Stimulated activated CD4-positive, alpha-beta T cell treated with anti-CD3 and anti-CD28 coated beads, Interleukin-2, amount 100 ng/mL, for 4 hours (primary cell): Measurements from ENCODE around the gene CDKN2AIPNL.

ENCODE experiments used
- DNase-seq: peaks from one replicate; pipeline ENCODE4 v3.0.0-alpha.2; 2020; ENCODE audit warnings: low read depth

Gene CDKN2AIPNL, protein sequence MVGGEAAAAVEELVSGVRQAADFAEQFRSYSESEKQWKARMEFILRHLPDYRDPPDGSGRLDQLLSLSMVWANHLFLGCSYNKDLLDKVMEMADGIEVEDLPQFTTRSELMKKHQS

DNA sequence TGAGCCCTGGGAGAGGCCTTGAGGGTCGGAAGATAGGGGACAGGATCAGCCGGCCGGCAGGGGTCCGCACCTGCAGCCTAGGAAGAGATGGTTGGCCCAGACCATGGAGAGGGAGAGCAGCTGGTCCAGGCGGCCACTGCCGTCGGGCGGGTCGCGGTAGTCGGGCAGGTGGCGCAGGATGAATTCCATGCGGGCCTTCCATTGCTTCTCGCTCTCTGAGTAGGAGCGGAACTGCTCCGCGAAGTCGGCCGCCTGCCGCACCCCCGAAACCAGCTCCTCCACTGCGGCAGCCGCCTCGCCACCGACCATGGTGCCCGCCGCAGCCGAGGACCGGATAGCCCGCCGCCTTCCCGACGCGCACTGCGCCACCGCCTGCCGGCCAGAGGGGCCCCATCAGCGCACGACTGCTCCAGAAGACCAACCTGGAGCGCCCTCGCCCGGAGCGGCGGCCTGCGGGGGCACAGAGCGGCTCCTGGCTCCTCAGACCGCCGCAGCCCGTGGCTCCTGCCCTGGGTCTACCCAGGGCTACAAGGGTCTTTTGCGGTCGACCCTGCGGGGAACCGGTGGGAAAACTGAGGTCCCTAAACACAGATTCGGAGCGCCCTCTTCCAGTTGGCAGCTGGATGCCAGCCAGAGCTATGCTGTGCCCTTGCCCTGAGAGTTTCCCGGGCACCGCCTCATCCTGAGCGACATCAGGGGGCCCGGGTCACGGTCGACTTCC, at the start of gene CDKN2AIPNL:
TSS of gene CDKN2AIPNL (minus strand) at position 336 of the 721 bp plus-strand sequence. CDS start at position 309, 27 bp downstream.
- peak; percentile 83 for DNase-seq

DNA sequence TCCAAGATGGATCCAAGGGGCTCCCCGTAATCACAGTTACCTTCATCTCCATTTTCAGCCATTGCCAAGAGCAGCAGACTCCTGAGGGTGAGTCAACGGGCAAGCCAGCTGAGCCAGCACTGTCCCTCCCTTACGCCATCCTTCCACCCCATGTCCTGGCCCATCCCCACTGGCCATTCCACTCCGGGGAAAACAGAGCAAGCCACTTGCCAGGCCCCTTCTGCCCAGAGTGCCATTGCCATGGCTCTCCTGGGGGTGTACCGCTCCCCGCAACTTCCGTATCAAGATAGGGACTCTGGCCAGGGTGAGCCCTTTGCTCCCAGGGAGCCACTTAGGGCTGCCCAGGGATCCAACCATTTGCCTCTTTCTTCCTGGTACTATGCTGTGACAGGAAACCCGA, 48.9 kb upstream of the CDKN2AIPNL start:
- DNase-seq: no peak

DNA sequence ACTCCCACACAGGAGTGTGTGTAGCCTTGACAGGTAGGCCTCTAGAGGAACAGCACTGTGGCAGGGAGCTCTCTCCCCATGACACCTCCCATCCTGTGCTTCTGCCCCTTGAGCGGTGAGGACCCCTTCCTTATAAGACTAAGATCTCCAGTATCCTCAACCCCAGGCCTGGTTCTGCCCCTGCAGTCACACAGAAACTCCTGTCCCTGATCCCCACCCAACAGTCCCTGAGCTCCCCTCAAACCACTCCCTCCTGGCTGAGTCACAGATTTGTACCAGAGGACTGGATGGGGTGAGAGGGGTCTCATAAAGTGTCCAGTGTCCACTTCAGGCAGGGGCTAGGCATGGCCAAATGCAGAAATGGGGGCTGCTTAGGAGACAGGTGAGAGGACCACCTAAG, 47.8 kb upstream of the CDKN2AIPNL start:
- DNase-seq: no peak

DNA sequence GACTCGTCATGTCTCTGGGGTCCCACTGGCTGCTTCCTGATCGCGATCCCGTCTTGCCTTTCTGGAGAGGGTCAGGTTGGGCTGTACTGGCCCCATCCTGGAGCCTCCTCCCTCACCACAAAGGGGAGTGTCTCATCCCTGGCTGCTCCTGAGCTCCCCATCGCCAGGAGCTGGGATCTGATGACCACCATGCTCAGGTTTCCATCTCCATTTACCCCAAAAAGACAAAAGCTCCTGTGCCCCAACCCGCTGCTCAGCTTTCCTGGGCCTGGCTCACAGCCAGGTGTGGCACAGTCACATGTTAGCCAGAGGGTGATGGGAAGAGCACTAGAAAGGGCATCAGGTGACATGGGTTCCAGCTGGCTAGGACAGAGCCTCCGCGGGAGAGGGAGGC, 47.3 kb upstream of the CDKN2AIPNL start:
- DNase-seq: no peak

DNA sequence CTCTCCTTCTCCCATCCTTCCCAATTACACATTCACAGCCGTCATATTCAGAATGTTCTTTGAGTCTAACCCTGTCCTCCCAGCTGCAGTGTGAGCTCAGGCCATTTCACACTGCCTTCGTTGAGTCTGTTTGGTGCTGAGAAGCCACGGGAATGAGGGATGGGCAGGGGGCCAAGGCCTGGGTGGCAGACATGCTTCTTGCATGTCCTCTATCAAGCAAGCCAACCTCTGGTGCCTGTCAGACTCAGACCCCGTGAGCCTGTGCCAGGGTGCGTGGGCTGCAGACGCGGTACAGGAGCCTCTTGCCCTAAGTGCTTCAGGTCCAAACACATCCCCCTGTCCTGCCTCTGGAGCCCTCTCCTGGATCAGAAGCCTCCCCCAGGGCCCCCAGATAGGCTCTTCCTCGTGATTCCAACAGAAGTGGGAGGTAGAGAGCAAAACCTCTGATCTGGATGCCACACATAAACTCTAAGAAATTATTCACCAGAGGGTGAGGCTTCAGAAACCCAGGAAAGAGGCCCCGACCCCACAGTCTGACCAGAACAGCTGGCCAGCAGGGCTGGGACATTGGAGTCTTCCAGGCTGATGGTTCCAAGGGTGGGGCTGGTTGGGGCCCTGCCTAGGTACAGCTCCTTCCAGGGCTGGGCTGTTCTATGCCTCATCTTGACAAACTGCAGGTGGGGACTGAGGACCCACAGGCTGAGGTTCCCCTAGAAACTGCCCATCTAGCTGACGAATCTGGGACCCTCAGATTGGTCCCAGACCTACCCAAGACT, 46.7 kb upstream of the CDKN2AIPNL start:
- DNase-seq: no peak

DNA sequence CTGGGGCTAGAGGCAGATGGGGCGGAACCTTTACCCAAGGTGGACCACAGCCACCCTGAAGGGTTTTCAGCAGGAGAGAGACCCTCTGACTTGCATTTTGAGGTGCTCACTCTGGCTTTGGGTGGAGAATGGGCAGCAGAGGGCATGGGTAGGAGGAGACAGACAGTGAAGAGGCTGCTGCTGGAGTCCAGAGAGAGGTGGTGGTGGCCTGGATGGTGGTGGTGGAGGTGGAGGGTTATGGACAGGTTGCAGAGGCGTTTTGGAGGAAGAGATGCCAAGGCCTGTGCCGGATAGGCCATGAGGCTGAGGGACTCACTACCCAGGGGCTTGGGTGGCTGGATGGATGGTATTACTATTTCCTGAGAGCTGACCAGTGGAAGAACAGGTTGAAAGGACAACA, 46.1 kb upstream of the CDKN2AIPNL start:
- no peak for DNase-seq

DNA sequence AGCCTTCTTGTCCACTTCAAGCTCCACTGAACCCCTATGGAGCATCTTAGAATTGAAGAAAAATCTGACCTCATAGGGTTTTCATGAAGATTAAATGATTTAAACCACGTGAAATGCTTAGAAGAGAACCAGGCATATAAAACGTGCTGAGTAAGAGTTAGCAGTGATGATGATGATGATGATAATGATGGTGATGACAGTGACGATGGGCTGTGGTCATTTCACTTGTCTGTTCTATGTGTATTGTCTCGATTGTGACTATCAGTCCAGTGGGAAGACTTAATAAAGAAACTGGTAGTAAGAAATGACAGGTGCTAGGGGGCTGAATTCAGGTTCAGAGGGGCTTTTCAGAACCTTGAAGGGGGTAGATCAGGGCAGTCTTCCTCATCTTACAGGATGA, 45.1 kb upstream of the CDKN2AIPNL start:
- DNase-seq: no peak

DNA sequence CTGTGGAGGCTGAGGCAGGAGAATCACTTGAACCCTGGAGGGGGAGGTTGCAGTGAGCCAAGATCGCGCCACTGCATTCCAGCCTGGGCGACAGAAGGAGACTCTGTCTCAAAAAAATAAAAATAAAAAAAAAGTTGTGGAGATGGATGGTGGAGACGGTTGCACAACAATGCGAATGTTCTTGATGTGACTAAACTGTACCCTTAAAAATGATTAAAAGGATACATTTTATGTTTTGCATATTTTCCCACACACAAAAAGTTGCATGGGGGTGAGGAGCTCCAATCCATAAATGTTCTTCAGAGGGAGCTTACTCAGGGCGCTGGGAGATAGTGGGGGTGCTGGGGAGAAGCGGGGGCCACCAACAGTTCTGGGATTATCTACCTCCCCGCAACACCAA, 43.8 kb upstream of the CDKN2AIPNL start:
- DNase-seq: no peak

DNA sequence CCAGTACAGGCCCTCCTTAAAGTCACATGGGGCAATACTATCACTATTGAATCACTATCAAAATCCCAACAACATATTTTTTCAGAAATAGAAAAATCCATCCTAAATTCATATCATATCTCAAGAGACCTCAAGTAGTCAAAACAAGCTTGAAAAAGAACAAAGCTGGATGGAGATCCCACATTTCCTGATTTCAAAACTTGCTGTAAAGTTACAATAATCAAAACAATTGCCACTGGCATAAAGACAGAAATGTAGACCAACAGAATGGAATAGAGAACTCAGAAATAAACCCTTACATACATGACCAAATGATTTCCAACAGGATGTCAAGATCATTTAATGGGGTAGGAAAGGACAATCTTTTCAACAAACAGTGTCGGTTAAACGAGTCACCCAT, 41.3 kb upstream of the CDKN2AIPNL start:
- DNase-seq: no peak

DNA sequence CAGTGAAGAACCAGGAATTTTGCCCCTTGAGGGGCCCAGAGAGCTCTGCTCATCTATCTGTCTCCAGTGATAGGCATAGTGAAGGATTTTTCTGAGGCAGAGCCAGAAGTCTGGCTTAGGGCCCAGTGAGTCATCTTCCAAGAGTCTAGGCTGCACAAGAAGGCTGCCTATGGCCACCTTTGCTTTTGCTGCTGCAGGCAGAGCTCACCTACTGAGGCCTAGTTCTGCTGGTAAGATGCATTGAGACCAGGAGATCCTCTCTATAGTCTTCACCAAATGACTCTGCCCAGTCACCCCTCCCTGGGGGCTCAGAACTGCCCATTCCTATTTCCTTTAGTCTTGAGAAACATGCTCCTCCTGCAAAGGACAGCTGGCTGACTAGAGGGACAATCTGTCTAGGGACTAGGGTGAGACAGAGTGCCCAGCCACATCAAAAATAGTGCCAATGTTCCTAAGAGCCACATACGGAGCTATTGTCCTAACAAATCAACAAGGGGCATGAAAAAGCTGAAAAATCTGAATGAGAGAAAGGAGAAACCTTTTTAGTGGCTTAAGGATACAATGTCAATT, 40.3 kb upstream of the CDKN2AIPNL start:
- DNase-seq: no peak

DNA sequence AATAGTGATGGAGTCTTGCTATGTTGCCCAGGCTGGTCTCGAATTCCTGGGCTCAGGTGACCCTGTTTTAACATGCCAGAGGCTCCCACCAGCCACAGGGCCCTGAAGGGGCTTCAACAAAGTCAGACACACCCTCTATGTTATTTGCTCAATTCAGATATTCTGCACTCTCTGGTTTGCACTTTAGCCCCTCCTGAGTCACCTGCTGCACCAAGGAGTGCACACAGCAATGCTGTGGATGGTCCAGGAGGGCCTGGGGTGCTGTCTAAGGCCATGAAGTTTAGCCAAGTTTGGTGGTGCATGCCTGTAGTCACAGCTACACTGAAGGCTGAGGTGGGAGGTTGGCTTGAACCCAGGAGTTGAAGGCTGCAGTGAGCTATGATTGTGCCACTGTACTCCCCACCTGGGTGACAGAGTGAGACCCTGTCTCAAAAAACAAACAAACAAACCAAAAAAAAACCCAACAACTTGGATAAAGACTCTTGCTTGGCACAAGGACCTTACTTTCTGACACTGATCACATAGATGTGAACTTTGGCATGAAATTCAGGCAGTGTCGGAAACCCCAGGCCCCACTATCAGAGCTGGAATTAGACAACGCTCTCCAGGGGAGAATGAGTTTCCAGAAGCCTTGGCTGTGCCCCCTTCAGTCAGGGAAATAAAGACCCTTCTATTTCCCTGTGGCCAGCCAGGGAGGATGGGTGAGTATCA, 39.7 kb upstream of the CDKN2AIPNL start:
- DNase-seq: no peak

DNA sequence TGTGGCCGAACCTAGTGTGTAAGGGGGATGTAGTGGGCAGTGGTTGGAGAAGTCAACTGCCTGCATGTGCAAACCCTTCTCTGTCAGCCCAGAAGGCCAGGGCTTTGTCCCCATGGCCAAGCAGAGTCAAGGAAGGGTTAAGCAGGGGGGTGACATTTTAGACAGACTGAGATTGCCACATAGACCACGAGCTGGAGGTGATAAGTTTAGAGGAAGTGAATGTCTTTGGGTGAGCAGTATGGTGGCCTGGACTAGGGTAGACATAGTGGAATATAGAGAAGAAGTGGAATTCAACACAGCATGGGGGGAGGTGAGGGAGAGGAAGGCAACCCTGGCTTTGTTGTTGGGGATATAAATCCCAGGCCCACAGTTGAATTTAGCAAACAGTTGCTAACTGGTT, 38.7 kb upstream of the CDKN2AIPNL start:
- no peak for DNase-seq

DNA sequence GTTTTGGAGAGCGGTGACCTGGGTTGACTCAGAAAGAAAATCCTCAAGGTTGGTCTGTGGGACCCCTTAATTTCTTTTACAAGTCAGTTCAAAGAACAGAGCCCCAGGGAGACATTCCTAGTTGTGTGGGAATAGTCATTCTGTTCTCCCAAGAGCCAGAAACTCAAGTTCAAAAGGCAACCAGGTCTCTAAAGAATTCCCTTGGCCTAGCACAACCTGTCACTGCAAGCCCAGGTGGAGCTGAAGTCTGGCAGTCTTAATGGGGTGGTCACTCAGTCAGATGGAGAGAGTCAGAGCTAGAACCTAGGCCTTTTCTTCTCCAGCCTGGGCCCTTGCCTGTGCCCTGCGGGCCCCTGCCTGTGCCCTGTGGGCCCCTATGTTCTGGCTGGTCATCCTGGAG, 37.5 kb upstream of the CDKN2AIPNL start:
- DNase-seq: no peak

DNA sequence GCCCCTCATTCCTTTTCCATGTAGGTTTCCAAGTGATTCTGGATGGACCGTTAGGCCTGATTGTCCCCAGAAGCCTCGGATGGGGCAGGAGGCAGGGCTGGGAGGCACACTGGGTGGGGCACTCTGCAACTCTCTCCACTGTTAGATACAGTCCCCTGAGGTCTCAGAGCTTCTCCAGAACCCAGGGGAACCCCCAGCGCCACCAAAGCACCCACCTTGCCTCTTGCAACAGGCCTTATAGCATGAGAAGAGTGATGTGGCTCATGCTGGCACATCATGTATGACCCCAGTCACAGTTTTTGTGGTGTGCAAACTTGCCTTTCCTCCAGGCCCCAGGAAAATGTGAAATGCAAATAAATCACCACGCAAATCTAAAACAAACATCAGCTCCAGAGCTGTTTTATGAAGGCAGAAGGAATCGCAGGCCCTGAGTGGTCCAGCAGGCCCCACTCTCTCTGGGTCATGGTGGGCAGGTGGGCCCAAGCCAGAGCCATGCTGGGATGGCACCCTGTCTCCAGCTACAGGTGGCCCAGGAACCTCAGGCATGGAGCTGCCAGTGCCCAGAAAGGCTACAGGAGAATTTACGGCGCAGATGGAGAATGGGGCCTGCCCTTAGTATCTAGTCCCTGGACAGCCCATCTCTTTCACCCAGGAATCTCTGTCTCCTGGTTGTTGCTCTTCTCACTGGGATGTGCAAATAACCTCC, 36.3 kb upstream of the CDKN2AIPNL start:
- no peak for DNase-seq

DNA sequence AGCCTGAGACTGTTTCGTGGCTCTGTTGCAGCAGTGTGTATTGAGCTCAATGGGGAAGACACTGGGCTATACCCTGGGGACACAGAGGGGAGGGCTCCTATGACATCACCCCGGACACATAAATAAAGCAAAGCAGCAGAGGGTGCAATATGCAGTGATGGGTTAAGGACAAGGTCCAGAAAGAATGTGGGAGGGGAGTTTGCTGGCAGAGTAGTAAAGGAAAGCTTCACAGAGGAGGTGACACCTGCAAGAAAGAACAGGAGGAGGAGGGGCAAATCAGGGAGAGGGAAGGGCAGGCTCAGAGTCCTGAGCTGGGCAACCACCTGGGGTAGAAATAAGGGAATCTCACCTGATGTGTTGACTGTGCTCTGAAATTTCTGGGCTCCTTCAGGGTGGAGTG, 35.3 kb upstream of the CDKN2AIPNL start:
- DNase-seq: no peak

DNA sequence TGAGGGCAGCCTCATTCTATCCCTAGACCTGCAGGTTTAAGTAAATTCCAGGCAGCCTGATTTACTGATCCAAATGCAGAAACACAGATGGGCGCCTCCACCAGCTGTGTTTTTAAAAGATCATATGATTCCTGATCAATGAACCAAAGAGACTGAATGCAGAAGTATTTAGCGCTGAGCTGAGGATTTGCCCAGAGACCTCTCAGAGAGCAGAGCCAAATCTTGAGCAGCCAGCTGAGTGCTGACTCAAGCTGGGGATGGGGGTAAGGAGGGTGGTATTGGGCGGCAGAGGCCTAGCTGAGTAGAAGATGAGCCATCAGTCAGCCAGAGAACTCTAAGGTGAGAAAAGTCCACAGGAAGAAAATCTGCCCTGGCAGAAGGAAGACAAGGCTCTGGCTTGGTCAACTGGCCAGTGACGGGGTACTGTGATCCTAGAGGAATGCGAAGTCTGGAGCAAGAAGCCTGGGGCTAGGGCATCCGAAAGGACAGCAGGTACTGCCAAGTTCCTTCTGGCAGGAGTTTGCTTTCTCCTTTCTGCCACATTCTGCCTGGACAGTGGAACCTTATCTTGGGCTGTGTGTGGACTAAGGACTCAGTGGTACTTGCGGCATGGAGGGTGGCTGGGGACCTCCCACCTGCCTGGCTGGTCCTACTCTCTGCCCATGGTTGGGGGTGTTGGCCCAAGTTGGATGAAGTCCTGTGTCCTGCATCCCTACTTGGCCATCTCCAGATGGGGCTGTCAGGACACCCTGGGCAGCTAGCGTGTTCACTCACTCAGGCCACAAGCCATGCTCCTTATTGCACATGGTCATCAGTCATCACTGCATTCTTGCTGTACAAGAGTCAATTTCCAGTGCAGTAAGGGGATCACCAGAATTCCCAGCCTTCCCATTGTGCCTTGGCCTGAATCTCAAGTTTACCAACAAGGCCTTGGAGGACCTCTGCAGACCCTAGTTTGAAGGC, 34.5 kb upstream of the CDKN2AIPNL start:
- no peak for DNase-seq

DNA sequence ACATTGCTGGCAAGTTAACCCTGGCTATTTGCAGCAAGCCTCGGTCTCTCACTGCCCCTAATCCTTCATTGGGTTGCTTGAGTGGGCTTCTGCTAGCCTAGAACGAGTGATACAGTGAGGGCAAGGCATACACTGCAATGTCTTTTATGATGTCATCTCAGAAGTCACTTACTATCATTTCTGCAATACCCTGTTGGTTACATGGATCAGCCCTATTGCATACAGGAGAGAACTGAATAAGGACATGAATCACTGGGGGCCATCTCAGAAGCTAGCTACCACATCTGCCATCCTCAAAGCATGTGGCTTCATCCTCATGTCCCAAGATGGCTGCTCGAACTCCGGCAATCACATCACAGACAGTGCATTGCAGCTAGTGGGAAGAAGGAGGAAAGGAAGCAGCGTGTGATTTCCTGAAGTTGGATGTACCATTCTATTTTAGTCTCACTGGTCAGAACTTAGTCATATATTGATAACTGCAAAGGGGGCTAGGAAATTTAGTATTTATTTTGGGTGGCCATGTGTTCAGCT, 33.3 kb upstream of the CDKN2AIPNL start:
- DNase-seq: no peak

DNA sequence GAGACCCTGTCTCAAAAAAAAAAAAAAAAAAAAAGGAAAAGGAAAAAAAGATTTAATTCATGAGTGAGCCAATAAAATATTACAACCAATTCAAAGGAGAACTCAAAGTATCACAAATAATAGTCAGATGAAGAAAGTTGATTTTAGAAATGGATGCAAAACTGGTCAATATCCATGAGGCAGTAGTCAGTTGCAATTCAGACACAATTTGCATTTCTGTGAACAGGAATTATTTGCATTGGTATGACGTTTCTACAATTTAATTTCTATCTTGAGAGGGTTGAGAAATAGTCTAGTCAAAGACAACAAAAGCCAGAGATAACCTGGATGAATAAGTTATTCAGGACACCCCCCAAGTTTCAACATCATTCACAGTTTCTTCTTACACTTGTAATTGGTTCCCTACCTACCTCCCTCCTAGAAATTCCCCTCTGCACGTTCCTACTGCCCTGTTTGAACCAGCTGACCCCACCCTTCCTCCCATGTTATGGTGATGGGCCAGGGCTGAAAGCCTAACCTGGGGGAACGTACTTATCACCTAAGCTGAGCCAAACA, 28.6 kb upstream of the CDKN2AIPNL start:
- no peak for DNase-seq

DNA sequence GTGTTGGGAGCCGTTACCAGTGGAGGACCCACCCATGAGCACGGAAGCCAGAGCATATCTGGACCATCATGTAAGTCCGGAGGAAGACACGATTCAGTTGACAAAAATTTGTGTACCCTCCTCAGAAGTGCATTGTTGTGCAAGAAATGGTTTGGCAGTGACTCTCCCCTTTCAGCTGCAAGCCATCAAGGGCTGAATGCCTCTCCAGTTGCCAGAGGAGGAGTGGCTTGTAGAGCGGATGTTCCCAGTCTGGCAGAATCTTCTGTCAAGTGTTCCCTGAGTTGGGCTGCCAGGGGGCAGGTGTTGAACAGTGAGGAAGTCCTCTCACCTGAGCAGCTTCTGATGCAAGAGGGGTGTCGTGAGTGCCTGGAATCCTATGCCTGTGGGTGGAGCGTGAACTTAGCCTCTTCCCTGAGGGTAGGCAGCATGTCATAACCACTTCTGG, 27.6 kb upstream of the CDKN2AIPNL start:
- DNase-seq: no peak

DNA sequence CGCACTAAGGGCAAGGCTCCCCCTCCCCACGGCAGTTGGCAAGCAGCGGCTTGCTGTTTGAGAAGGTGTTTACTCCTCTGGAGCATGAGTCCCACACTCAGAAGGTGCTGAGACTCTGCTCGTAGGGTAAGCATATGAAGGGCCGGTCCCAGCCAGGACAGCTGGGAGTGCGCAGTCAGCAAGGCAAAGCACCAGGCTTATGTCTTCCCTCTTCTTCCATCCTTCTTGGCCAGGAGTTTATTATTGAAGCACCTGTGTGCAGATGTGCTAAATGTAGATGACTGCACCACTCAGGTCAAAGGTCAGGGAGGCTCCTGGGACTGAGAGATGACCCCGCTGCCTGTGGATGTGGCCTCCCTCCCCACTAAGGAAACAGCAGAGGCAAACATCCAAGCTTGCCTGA, 27.0 kb upstream of the CDKN2AIPNL start:
- no peak for DNase-seq
